PFSK-1 (cell line): ENCODE measurements around the gene TLL1.

Experiments used
- FOXP2 ChIP-seq: optimal IDR thresholded peaks from 2 replicates; pipeline ENCODE3; 2011; ENCODE audit warnings: borderline replicate concordance, control low read depth, inconsistent platforms; ENCODE audit not compliant: insufficient read depth; ENCODE audit errors: extremely low read length, extremely low read depth
- POLR2AphosphoS5 ChIP-seq: IDR thresholded peaks from 2 replicates; pipeline ENCODE4 v1.6.1; 2012; ENCODE audit warnings: low read depth, mild to moderate bottlenecking, control low read depth, low read length, moderate library complexity
- SIN3A ChIP-seq: IDR thresholded peaks from 2 replicates; pipeline ENCODE4 v1.6.1; 2012; ENCODE audit warnings: mild to moderate bottlenecking, low read length, moderate library complexity, borderline replicate concordance; ENCODE audit not compliant: insufficient read depth
- TAF1 ChIP-seq: IDR thresholded peaks from 2 replicates; pipeline ENCODE4 v1.6.1; 2012; ENCODE audit warnings: low read length, control low read depth, borderline replicate concordance; ENCODE audit not compliant: insufficient read depth
- TF ChIP-seq, protein P1 (sequence below), 2 experiments: IDR thresholded peaks; 2 replicates each; pipeline versions ENCODE4 v1.6.1 to v1.8.0; 2011 to 2012; ENCODE audit warnings: low read depth in 2 of 2, low read length in 2 of 2, control low read depth in 1 of 2, inconsistent platforms in 1 of 2, mild to moderate bottlenecking in 1 of 2, moderate library complexity in 1 of 2; ENCODE audit not compliant: insufficient read depth in 1 of 2

Gene TLL1

DNA sequence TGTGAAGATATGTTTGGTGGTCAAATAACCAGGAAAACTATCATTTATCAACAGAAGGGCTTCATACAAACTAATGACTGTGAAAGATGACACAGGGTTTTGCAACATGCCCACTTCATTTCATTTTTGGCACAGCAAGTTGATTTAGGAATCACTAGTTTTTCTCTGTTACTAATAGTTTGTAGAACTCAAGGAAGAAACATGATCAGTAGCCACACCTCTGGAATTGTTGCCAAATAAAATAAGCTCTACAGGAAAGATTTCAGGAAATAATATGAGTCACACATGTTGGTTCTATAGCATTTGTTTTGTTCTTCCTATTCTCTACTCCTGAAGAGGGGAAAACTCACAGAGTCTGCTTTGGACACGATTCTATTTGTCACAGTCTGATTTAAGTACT, 255.4 kb downstream of the TLL1 start:
- no peak for TF ChIP-seq FOXP2
- no peak for TF ChIP-seq SIN3A
- TF ChIP-seq, protein P1, sequence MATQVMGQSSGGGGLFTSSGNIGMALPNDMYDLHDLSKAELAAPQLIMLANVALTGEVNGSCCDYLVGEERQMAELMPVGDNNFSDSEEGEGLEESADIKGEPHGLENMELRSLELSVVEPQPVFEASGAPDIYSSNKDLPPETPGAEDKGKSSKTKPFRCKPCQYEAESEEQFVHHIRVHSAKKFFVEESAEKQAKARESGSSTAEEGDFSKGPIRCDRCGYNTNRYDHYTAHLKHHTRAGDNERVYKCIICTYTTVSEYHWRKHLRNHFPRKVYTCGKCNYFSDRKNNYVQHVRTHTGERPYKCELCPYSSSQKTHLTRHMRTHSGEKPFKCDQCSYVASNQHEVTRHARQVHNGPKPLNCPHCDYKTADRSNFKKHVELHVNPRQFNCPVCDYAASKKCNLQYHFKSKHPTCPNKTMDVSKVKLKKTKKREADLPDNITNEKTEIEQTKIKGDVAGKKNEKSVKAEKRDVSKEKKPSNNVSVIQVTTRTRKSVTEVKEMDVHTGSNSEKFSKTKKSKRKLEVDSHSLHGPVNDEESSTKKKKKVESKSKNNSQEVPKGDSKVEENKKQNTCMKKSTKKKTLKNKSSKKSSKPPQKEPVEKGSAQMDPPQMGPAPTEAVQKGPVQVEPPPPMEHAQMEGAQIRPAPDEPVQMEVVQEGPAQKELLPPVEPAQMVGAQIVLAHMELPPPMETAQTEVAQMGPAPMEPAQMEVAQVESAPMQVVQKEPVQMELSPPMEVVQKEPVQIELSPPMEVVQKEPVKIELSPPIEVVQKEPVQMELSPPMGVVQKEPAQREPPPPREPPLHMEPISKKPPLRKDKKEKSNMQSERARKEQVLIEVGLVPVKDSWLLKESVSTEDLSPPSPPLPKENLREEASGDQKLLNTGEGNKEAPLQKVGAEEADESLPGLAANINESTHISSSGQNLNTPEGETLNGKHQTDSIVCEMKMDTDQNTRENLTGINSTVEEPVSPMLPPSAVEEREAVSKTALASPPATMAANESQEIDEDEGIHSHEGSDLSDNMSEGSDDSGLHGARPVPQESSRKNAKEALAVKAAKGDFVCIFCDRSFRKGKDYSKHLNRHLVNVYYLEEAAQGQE (IDR thresholded peaks at IDR 0.05; ENCODE audit: insufficient read depth in 1 of 2, low read depth in 2 of 2, low read length in 2 of 2) = no peak
- TF ChIP-seq POLR2AphosphoS5 = no peak
- no peak for TF ChIP-seq TAF1

DNA sequence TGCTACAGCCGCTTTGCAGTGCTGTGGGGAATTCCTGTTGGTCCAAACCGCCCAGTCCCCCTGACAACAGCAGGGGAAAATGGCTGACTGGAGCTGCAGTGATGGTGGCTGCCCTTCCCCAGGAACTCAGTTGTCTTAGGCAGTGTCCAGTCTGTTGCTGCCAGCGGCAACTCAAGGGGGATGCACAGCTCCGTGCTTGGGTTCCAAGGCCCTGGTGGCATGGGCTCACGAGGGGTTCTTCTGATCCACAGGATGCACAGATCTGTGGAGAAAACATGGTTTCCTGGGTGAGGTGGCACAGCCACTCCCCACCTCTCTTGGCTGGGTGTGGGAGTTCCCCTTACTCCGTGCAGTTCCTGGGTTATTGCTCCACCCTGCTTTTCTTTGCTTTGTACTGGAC, 261.2 kb downstream of the TLL1 start:
- TF ChIP-seq, protein P1 (IDR thresholded peaks at IDR 0.05; ENCODE audit: insufficient read depth in 1 of 2, low read depth in 2 of 2, low read length in 2 of 2) = no peak
- TF ChIP-seq TAF1 (no peak), POLR2AphosphoS5 (no peak), SIN3A (no peak), FOXP2 (no peak)

DNA sequence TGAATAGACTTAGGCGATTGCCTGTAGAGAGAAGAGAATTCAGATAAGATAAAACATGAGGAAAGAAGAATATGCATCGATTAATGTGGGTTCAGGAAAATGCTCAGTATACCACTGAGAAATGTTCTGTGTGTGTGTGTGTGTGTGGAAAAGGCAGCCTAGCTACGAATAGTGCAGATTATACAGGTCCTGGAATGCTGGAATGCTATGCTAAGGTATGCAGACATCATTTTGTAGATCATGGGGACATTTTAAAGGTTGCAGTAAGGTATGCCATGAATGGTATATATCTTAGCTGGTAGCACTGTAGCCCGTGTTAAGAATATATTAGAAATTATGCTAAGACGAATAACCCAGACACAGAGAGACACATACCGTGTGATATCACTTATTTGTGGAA, 267.9 kb downstream of the TLL1 start:
- TF ChIP-seq POLR2AphosphoS5 = no peak
- TF ChIP-seq, protein P1 (IDR thresholded peaks at IDR 0.05; ENCODE audit: insufficient read depth in 1 of 2, low read depth in 2 of 2, low read length in 2 of 2) = no peak
- no peak for TF ChIP-seq SIN3A
- no peak for TF ChIP-seq FOXP2
- no peak for TF ChIP-seq TAF1

DNA sequence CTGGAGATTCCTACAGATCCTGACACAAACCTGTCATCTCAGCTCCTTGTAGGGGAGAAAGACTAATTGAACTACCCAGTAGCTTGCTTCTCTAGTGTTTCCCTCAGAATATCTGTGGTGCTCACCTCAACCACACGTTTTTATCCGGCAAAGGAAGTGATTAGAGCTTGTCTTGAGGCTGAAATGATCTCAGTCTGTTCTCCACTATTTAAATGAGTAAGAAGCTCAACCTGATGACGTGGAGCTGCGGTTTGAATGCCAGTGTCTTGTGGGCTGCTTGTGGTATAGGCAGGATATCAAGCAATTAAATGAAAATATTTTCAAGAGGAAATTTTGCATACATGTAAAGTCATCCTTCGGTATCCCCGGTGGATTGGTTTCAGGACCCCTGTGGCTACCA, 270.2 kb downstream of the TLL1 start:
- TF ChIP-seq FOXP2 = no peak
- no peak for TF ChIP-seq TAF1
- TF ChIP-seq POLR2AphosphoS5 = no peak
- TF ChIP-seq, protein P1 (IDR thresholded peaks at IDR 0.05; ENCODE audit: insufficient read depth in 1 of 2, low read depth in 2 of 2, low read length in 2 of 2) = no peak
- TF ChIP-seq SIN3A = no peak

DNA sequence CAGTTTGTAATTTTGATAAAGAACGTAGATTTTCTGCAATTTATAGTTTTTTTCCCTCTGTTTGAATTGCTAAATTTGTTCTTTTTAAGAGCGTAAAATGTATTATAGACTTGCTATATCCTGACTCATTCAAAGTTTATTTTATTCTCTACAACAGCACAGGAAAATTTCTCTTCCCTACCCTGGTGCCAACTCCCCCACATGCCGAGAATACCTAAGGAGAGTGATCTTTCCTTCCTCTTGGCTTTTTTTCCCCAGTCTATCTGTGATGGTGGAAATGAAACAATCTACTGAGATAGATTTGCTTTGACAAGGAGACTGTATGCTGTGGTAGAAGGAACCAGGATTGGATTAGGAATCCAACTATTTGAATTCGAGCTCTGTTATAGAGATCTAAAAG, 271.6 kb downstream of the TLL1 start:
- no peak for TF ChIP-seq FOXP2
- no peak for TF ChIP-seq POLR2AphosphoS5
- TF ChIP-seq, protein P1 (IDR thresholded peaks at IDR 0.05; ENCODE audit: insufficient read depth in 1 of 2, low read depth in 2 of 2, low read length in 2 of 2) = no peak
- TF ChIP-seq TAF1 = no peak
- TF ChIP-seq SIN3A = no peak
